ENCODE data around the gene MEX3A.

DNA sequence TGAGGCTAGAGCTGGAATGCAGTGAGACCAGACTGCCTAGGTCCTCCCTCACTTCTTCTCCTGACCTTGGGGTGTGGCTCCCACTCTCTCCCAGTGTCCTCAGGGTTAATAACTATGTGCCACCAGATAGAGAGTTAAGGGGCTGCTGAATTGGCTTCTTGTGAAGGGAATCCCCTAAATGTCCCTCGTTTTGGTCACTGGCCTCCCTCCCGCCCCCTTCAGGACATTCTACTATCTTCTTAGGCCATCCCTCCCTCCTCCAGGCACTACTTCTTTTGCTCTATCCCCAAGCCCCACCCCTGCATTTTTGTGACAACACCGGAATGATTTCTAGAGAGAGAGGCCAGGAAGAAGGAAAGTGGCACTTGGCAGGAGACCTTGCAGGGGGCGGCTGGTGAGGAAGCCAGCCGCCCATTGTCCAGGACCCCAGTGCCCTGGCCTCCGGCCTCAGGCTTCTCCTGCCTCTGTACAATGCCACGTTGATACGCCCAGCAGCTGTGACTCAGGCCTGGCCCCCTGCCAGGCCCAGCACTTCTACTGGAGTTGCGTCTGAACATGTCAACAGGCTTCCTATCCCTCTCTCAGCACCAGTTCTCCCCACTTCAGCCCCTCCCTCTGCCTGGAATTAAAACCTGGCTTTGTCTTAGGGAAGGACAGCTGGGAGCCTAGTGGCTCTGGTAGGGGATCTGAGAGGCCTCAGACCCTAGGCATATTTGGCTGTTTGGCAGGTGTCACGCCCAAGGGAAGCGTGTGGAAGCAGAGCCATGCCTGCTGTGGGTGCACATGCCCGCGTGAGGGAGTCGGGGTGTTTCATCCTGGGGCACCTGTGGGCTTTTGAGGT lies 41.3 kb upstream of the MEX3A start:
- TF ChIP-seq POLR2A (IDR thresholded peaks at IDR 0.05; ENCODE audit: low read depth, low read length) (no peak), TAF1 (IDR thresholded peaks at IDR 0.05; ENCODE audit: borderline replicate concordance, low read depth, low read length) (no peak)

All from GM12892 (cell line).